ENCODE results near the gene DMRTB1.

Gene DMRTB1

DNA sequence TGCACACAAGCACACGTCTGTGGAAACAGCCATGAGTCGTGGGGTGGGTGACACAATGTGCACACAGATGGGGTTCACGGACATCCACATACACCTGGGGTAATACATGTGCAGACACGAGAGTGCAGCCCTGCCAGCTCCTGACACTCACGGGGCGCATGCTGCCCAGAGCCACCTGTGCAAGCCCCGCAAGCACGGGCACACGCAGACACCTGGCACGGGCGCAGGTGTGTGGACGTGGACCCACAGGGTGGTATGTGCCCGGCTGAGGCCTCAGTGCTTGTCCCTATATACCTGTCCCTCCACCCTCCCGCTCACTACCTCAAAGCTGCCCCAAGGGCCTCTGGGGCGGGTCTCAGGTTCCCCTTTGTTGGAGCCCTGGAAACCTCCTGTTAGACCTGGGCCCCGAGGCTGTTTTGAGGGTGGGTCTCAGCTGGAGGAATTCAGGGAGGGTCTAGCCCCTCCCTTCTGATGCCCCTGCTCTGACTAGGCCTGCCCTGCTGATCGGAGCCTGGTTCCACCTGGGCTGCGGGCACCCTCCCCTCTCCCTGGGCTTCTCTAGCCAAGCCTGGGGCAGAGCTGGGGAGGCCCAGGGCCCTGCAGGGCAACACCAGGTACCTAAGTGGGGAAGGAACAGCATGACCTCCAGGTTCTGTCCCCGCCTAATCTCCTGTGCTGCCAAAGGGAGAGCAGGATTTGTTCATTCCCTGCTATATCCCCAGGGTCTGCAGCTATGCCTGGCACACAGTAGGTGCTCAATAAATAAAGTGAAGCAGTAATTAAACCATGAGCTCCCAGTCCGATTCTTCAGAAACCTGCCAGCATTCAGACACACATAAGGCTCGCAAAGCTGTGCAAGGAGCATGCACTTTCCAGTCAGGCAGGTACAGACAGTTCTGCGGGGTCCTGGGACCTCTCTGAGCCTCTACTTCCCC, 49.1 kb downstream of the DMRTB1 start:
- Histone ChIP-seq H3K27ac (ENCODE audit: low read depth, low read length) (no peak overlapping the region), H3K4me1 (ENCODE audit: control insufficient read depth in 1 of 2, insufficient read depth in 2 of 2, low read length in 2 of 2) (no peaks in the 10 kb centered on the region), H3K4me3 (ENCODE audit: low read depth in 1 of 2, low read length in 2 of 2) (no peak overlapping the region), H3K36me3 (ENCODE audit: control insufficient read depth in 1 of 2, insufficient read depth in 2 of 2, low read length in 2 of 2) (no peaks in the 10 kb centered on the region), H3K27me3 (ENCODE audit: control insufficient read depth in 1 of 2, insufficient read depth in 2 of 2, low read length in 2 of 2) (no peaks in the 10 kb centered on the region), H3K9ac (ENCODE audit: low read depth in 1 of 2, low read length in 2 of 2) (no peak overlapping the region), H3K9me3 (ENCODE audit: control insufficient read depth in 1 of 2, low read length in 2 of 2) (no peaks in the 10 kb centered on the region)

GRCh38 chr1:53508991-53509666, 49.9 kb downstream of the DMRTB1 start:
- H3K4me3 ChIP-seq (ENCODE audit: low read depth in 1 of 2, low read length in 2 of 2): no peak overlapping the region
- H3K9ac ChIP-seq (ENCODE audit: low read depth in 1 of 2, low read length in 2 of 2): no peak overlapping the region
- no peaks in the 10 kb centered on the region for H3K9me3 ChIP-seq (ENCODE audit: control insufficient read depth in 1 of 2, low read length in 2 of 2)
- H3K36me3 ChIP-seq (ENCODE audit: control insufficient read depth in 1 of 2, insufficient read depth in 2 of 2, low read length in 2 of 2): no peaks in the 10 kb centered on the region
- no peaks in the 10 kb centered on the region for H3K4me1 ChIP-seq (ENCODE audit: control insufficient read depth in 1 of 2, insufficient read depth in 2 of 2, low read length in 2 of 2)
- no peaks in the 10 kb centered on the region for H3K27me3 ChIP-seq (ENCODE audit: control insufficient read depth in 1 of 2, insufficient read depth in 2 of 2, low read length in 2 of 2)
- H3K27ac ChIP-seq (ENCODE audit: low read depth, low read length): no peak overlapping the region

- Histone ChIP-seq H3K4me3 (ENCODE audit: low read depth in 1 of 2, low read length in 2 of 2) (no peak overlapping the region), H3K27me3 (ENCODE audit: control insufficient read depth in 1 of 2, insufficient read depth in 2 of 2, low read length in 2 of 2) (no peaks in the 10 kb centered on the region), H3K27ac (ENCODE audit: low read depth, low read length) (no peak overlapping the region), H3K9ac (ENCODE audit: low read depth in 1 of 2, low read length in 2 of 2) (no peak overlapping the region), H3K36me3 (ENCODE audit: control insufficient read depth in 1 of 2, insufficient read depth in 2 of 2, low read length in 2 of 2) (no peaks in the 10 kb centered on the region), H3K4me1 (ENCODE audit: control insufficient read depth in 1 of 2, insufficient read depth in 2 of 2, low read length in 2 of 2) (no peaks in the 10 kb centered on the region), H3K9me3 (ENCODE audit: control insufficient read depth in 1 of 2, low read length in 2 of 2) (no peaks in the 10 kb centered on the region)
Measured at GRCh38 chr1:53509775-53510174, 50.6 kb downstream of the DMRTB1 start.

- Histone ChIP-seq H3K4me1 (ENCODE audit: control insufficient read depth in 1 of 2, insufficient read depth in 2 of 2, low read length in 2 of 2) (no peaks in the 10 kb centered on the region), H3K9me3 (ENCODE audit: control insufficient read depth in 1 of 2, low read length in 2 of 2) (no peaks in the 10 kb centered on the region), H3K27ac (ENCODE audit: low read depth, low read length) (no peak overlapping the region), H3K36me3 (ENCODE audit: control insufficient read depth in 1 of 2, insufficient read depth in 2 of 2, low read length in 2 of 2) (no peaks in the 10 kb centered on the region), H3K27me3 (ENCODE audit: control insufficient read depth in 1 of 2, insufficient read depth in 2 of 2, low read length in 2 of 2) (no peaks in the 10 kb centered on the region), H3K4me3 (ENCODE audit: low read depth in 1 of 2, low read length in 2 of 2) (no peak overlapping the region), H3K9ac (ENCODE audit: low read depth in 1 of 2, low read length in 2 of 2) (no peak overlapping the region)
Measured at GRCh38 chr1:53510215-53510614, 51.0 kb downstream of the DMRTB1 start.

GRCh38 chr1:53511323-53511932, 52.2 kb downstream of the DMRTB1 start:
- H3K4me1 ChIP-seq (ENCODE audit: control insufficient read depth in 1 of 2, insufficient read depth in 2 of 2, low read length in 2 of 2): no peaks in the 10 kb centered on the region
- no peak overlapping the region for H3K9ac ChIP-seq (ENCODE audit: low read depth in 1 of 2, low read length in 2 of 2)
- H3K4me3 ChIP-seq (ENCODE audit: low read depth in 1 of 2, low read length in 2 of 2): no peak overlapping the region
- H3K9me3 ChIP-seq (ENCODE audit: control insufficient read depth in 1 of 2, low read length in 2 of 2): no peaks in the 10 kb centered on the region
- no peak overlapping the region for H3K27ac ChIP-seq (ENCODE audit: low read depth, low read length)
- no peaks in the 10 kb centered on the region for H3K27me3 ChIP-seq (ENCODE audit: control insufficient read depth in 1 of 2, insufficient read depth in 2 of 2, low read length in 2 of 2)
- no peaks in the 10 kb centered on the region for H3K36me3 ChIP-seq (ENCODE audit: control insufficient read depth in 1 of 2, insufficient read depth in 2 of 2, low read length in 2 of 2)

GRCh38 chr1:53511933-53512806, 53.0 kb downstream of the DMRTB1 start:
- H3K27ac ChIP-seq (ENCODE audit: low read depth, low read length): no peak overlapping the region
- H3K4me3 ChIP-seq (ENCODE audit: low read depth in 1 of 2, low read length in 2 of 2): no peak overlapping the region
- no peaks in the 10 kb centered on the region for H3K4me1 ChIP-seq (ENCODE audit: control insufficient read depth in 1 of 2, insufficient read depth in 2 of 2, low read length in 2 of 2)
- no peaks in the 10 kb centered on the region for H3K9me3 ChIP-seq (ENCODE audit: control insufficient read depth in 1 of 2, low read length in 2 of 2)
- no peaks in the 10 kb centered on the region for H3K36me3 ChIP-seq (ENCODE audit: control insufficient read depth in 1 of 2, insufficient read depth in 2 of 2, low read length in 2 of 2)
- H3K9ac ChIP-seq (ENCODE audit: low read depth in 1 of 2, low read length in 2 of 2): no peak overlapping the region
- H3K27me3 ChIP-seq (ENCODE audit: control insufficient read depth in 1 of 2, insufficient read depth in 2 of 2, low read length in 2 of 2): no peaks in the 10 kb centered on the region

GRCh38 chr1:53512807-53513755, 53.9 kb downstream of the DMRTB1 start:
- Histone ChIP-seq H3K4me1 (ENCODE audit: control insufficient read depth in 1 of 2, insufficient read depth in 2 of 2, low read length in 2 of 2) (peaks cover 0 to 4% of the 10 kb centered on the region in 2 donors), H3K27me3 (ENCODE audit: control insufficient read depth in 1 of 2, insufficient read depth in 2 of 2, low read length in 2 of 2) (no peaks in the 10 kb centered on the region), H3K36me3 (ENCODE audit: control insufficient read depth in 1 of 2, insufficient read depth in 2 of 2, low read length in 2 of 2) (no peaks in the 10 kb centered on the region), H3K9me3 (ENCODE audit: control insufficient read depth in 1 of 2, low read length in 2 of 2) (no peaks in the 10 kb centered on the region), H3K9ac (ENCODE audit: low read depth in 1 of 2, low read length in 2 of 2) (no peak overlapping the region), H3K27ac (ENCODE audit: low read depth, low read length) (no peak overlapping the region), H3K4me3 (ENCODE audit: low read depth in 1 of 2, low read length in 2 of 2) (no peak overlapping the region)

- Histone ChIP-seq H3K4me3 (ENCODE audit: low read depth in 1 of 2, low read length in 2 of 2) (no peak overlapping the region), H3K4me1 (ENCODE audit: control insufficient read depth in 1 of 2, insufficient read depth in 2 of 2, low read length in 2 of 2) (peaks cover 0 to 6% of the 10 kb centered on the region in 2 donors), H3K27ac (ENCODE audit: low read depth, low read length) (no peak overlapping the region), H3K36me3 (ENCODE audit: control insufficient read depth in 1 of 2, insufficient read depth in 2 of 2, low read length in 2 of 2) (no peaks in the 10 kb centered on the region), H3K9me3 (ENCODE audit: control insufficient read depth in 1 of 2, low read length in 2 of 2) (no peaks in the 10 kb centered on the region), H3K9ac (ENCODE audit: low read depth in 1 of 2, low read length in 2 of 2) (no peak overlapping the region), H3K27me3 (ENCODE audit: control insufficient read depth in 1 of 2, insufficient read depth in 2 of 2, low read length in 2 of 2) (no peaks in the 10 kb centered on the region)
Measured at GRCh38 chr1:53513846-53514245, 54.6 kb downstream of the DMRTB1 start.

- H3K4me3 ChIP-seq (ENCODE audit: low read depth in 1 of 2, low read length in 2 of 2): no peak overlapping the region
- no peak overlapping the region for H3K27ac ChIP-seq (ENCODE audit: low read depth, low read length)
- H3K36me3 ChIP-seq (ENCODE audit: control insufficient read depth in 1 of 2, insufficient read depth in 2 of 2, low read length in 2 of 2): no peaks in the 10 kb centered on the region
- H3K4me1 ChIP-seq (ENCODE audit: control insufficient read depth in 1 of 2, insufficient read depth in 2 of 2, low read length in 2 of 2): peaks cover 0 to 6% of the 10 kb centered on the region in 2 donors
- no peak overlapping the region for H3K9ac ChIP-seq (ENCODE audit: low read depth in 1 of 2, low read length in 2 of 2)
- no peaks in the 10 kb centered on the region for H3K27me3 ChIP-seq (ENCODE audit: control insufficient read depth in 1 of 2, insufficient read depth in 2 of 2, low read length in 2 of 2)
- H3K9me3 ChIP-seq (ENCODE audit: control insufficient read depth in 1 of 2, low read length in 2 of 2): no peaks in the 10 kb centered on the region
Measured at GRCh38 chr1:53514436-53514835, 55.2 kb downstream of the DMRTB1 start.
